Mesendoderm (in vitro differentiated cells): Measurements from ENCODE around the gene ASIC2.
A peak's percentile ranks its signal among the peaks of the same experiment; 100 is the strongest.

Source experiments
- DNase-seq: peaks from one replicate; pipeline ENCODE4 v3.0.0; 2013
- H2AK5ac ChIP-seq: 2 replicates; pipeline ENCODE4 v1.6.1; 2013; ENCODE audit warnings: low read length, inconsistent platforms
- H2BK120ac ChIP-seq: 2 replicates; pipeline ENCODE4 v1.6.1; 2013; ENCODE audit warnings: low read depth, mild to moderate bottlenecking, low read length, moderate library complexity, mixed read lengths
- H2BK15ac ChIP-seq: replicated peaks from 2 replicates; pipeline ENCODE4 v1.6.1; 2013; ENCODE audit warnings: low read depth, mild to moderate bottlenecking, moderate library complexity
- H2BK5ac ChIP-seq: 2 replicates; pipeline ENCODE4 v1.6.1; 2013; ENCODE audit warnings: low read length, inconsistent platforms
- H3K18ac ChIP-seq: 2 replicates; pipeline ENCODE4 v1.6.1; 2013; ENCODE audit warnings: mild to moderate bottlenecking, low read length, mixed read lengths
- H3K23ac ChIP-seq: one replicate; pipeline ENCODE4 v1.6.1; 2013; ENCODE audit warnings: low read length
- H3K27ac ChIP-seq: 2 replicates; pipeline ENCODE4 v1.5.1; 2013; ENCODE audit warnings: low read depth, mild to moderate bottlenecking, inconsistent platforms, low read length, moderate library complexity
- H3K27me3 ChIP-seq: 2 replicates; pipeline ENCODE4 v1.6.1; 2013; ENCODE audit warnings: low read length, control low read depth, mild to moderate bottlenecking, inconsistent platforms; ENCODE audit not compliant: insufficient read depth, poor library complexity
- H3K36me3 ChIP-seq: 2 replicates; pipeline ENCODE4 v1.6.1; 2013; ENCODE audit warnings: low read length, inconsistent platforms; ENCODE audit not compliant: control insufficient read depth, insufficient read depth
- H3K4ac ChIP-seq: one replicate; pipeline ENCODE4 v1.6.1; 2013; ENCODE audit warnings: low read depth, mild to moderate bottlenecking, low read length, moderate library complexity
- H3K4me1 ChIP-seq: 2 replicates; pipeline ENCODE4 v1.6.1; 2013; ENCODE audit warnings: low read depth, low read length, inconsistent platforms; ENCODE audit not compliant: control insufficient read depth
- H3K4me2 ChIP-seq: 2 replicates; pipeline ENCODE4 v1.6.1; 2013; ENCODE audit warnings: low read length
- H3K4me3 ChIP-seq: 2 replicates; pipeline ENCODE4 v1.5.1; 2013; ENCODE audit warnings: mild to moderate bottlenecking, low read length
- H3K56ac ChIP-seq: one replicate; pipeline ENCODE4 v1.6.1; 2013; ENCODE audit warnings: low read length
- H3K79me1 ChIP-seq: 2 replicates; pipeline ENCODE4 v1.6.1; 2013; ENCODE audit warnings: low read length, inconsistent platforms
- H3K79me2 ChIP-seq: 2 replicates; pipeline ENCODE4 v1.6.1; 2013; ENCODE audit warnings: mild to moderate bottlenecking, low read length; ENCODE audit not compliant: control insufficient read depth, insufficient read depth
- H3K9ac ChIP-seq: 2 replicates; pipeline ENCODE4 v1.6.1; 2013; ENCODE audit warnings: low read length, inconsistent platforms
- H4K5ac ChIP-seq: one replicate; pipeline ENCODE4 v1.6.1; 2013; ENCODE audit warnings: low read length
- H4K8ac ChIP-seq: one replicate; pipeline ENCODE4 v1.6.1; 2013; ENCODE audit warnings: low read depth, mild to moderate bottlenecking, control low read depth, low read length, moderate library complexity
- WGBS: extraction: QIAGEN DNeasy Blood & Tissue Kit; methylation state at CpG from one replicate; pipeline ENCODE4 v1.1.7; 2013; ENCODE audit warnings: low lambda C conversion rate, missing lambda C conversion rate; ENCODE audit not compliant: insufficient coverage; ENCODE audit errors: extremely low coverage; 5-methylcytosine and 5-hydroxymethylcytosine counted together

Gene ASIC2

DNA sequence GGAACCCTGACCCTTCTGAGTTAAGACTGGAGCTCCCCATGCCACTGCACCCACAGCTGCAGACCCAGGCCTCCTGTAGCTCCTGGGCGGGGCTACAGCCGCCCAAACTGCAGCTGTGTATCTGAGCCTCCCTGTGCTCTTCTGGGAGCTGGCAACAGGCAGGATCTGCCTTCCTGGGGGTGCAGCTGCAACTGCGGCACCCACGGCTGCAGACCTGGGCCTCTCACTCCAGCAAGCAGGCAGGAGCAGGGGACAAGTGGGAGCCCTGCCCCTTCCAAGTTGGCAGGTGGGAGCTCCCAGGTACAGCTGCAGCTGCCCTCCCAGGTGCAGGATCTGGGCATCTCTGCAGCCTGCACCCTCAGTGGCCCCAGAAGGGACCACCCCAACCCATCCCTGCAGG is 259.9 kb downstream of the ASIC2 start:
- no peak overlapping the region for H2BK15ac ChIP-seq
- no peaks in the 10 kb centered on the region for H3K36me3 ChIP-seq
- no peak overlapping the region for H4K8ac ChIP-seq
- H3K79me2 ChIP-seq = no peaks in the 10 kb centered on the region
- H3K27ac ChIP-seq = no peak overlapping the region
- H3K23ac ChIP-seq = no peak overlapping the region
- no CpG with 5 or more reads among the region's 4 CpGs for WGBS
- no peak overlapping the region for H2AK5ac ChIP-seq
- H3K4me2 ChIP-seq = no peak overlapping the region
- H3K56ac ChIP-seq = no peak overlapping the region
- no peak overlapping the region for H3K9ac ChIP-seq
- H4K5ac ChIP-seq = no peak overlapping the region
- H3K4me1 ChIP-seq = no peaks in the 10 kb centered on the region
- H3K18ac ChIP-seq = no peak overlapping the region
- no peaks in the 10 kb centered on the region for H3K79me1 ChIP-seq
- no peaks in the 10 kb centered on the region for H3K27me3 ChIP-seq
- H2BK5ac ChIP-seq = no peak overlapping the region
- DNase-seq = no peak
- no peak overlapping the region for H3K4ac ChIP-seq
- no peak overlapping the region for H3K4me3 ChIP-seq
- no peak overlapping the region for H2BK120ac ChIP-seq

DNA sequence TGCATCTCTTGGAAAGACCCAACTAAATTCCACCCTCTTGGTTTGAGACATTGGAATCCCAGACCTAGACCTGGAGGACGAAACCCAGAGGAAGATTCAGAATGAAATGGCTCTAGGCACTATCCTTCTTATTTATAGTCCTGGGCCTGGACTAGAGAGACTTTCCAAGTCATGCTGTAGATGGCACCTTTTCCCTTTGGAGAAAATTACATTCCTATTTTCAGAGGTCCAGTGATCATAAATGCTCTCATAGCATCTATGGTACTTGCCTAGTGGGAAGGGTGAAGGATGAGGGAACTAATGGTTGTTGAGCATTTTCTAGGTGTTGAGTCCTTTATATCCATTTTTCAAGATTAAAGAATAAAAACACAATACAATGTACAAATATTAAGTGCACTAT is 264.3 kb downstream of the ASIC2 start:
- H2BK15ac ChIP-seq = no peak overlapping the region
- H3K36me3 ChIP-seq = no peaks in the 10 kb centered on the region
- H3K79me1 ChIP-seq = no peaks in the 10 kb centered on the region
- H3K79me2 ChIP-seq = no peaks in the 10 kb centered on the region
- no peak overlapping the region for H4K5ac ChIP-seq
- H3K4me2 ChIP-seq = no peak overlapping the region
- H3K56ac ChIP-seq = no peak overlapping the region
- WGBS = no CpG with 5 or more reads among the region's 1 CpG
- H3K23ac ChIP-seq = no peak overlapping the region
- no peaks in the 10 kb centered on the region for H3K27me3 ChIP-seq
- H3K4me3 ChIP-seq = no peak overlapping the region
- DNase-seq = no peak
- H3K9ac ChIP-seq = no peak overlapping the region
- H2AK5ac ChIP-seq = no peak overlapping the region
- H3K4ac ChIP-seq = no peak overlapping the region
- H2BK5ac ChIP-seq = no peak overlapping the region
- H3K18ac ChIP-seq = no peak overlapping the region
- no peak overlapping the region for H2BK120ac ChIP-seq
- no peak overlapping the region for H3K27ac ChIP-seq
- no peak overlapping the region for H4K8ac ChIP-seq
- H3K4me1 ChIP-seq = no peaks in the 10 kb centered on the region

DNA sequence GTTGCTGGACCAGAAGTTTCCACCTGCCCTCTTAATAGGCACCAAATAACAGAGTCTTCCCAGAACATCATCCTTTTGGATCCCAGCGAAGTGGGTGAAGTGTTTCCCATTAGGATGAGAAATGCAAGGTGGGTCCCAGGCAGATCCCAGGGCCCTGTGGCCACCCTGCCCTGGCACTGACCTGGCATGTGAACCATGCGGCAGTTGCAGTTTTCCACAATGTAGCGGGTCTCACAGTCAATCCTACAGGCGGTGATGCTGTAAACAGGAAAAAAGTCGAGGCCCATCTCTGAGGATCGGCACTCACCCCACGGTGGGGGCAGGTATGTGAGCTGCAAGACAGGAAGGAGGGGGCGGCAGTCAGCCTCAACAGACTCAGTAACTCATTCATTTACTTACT is 265.0 kb downstream of the ASIC2 start:
- H3K79me1 ChIP-seq = no peaks in the 10 kb centered on the region
- no peak overlapping the region for H4K8ac ChIP-seq
- no peak overlapping the region for H2BK120ac ChIP-seq
- H3K9ac ChIP-seq = no peak overlapping the region
- H3K18ac ChIP-seq = no peak overlapping the region
- no peak overlapping the region for H3K23ac ChIP-seq
- no peak overlapping the region for H3K4ac ChIP-seq
- no peaks in the 10 kb centered on the region for H3K36me3 ChIP-seq
- no peak for DNase-seq
- H2BK5ac ChIP-seq = no peak overlapping the region
- no peak overlapping the region for H3K27ac ChIP-seq
- H4K5ac ChIP-seq = no peak overlapping the region
- no peaks in the 10 kb centered on the region for H3K27me3 ChIP-seq
- H3K4me3 ChIP-seq = no peak overlapping the region
- H2BK15ac ChIP-seq = no peak overlapping the region
- H3K56ac ChIP-seq = no peak overlapping the region
- no peak overlapping the region for H2AK5ac ChIP-seq
- no CpG with 5 or more reads among the region's 8 CpGs for WGBS
- no peak overlapping the region for H3K4me2 ChIP-seq
- no peaks in the 10 kb centered on the region for H3K79me2 ChIP-seq
- no peaks in the 10 kb centered on the region for H3K4me1 ChIP-seq

DNA sequence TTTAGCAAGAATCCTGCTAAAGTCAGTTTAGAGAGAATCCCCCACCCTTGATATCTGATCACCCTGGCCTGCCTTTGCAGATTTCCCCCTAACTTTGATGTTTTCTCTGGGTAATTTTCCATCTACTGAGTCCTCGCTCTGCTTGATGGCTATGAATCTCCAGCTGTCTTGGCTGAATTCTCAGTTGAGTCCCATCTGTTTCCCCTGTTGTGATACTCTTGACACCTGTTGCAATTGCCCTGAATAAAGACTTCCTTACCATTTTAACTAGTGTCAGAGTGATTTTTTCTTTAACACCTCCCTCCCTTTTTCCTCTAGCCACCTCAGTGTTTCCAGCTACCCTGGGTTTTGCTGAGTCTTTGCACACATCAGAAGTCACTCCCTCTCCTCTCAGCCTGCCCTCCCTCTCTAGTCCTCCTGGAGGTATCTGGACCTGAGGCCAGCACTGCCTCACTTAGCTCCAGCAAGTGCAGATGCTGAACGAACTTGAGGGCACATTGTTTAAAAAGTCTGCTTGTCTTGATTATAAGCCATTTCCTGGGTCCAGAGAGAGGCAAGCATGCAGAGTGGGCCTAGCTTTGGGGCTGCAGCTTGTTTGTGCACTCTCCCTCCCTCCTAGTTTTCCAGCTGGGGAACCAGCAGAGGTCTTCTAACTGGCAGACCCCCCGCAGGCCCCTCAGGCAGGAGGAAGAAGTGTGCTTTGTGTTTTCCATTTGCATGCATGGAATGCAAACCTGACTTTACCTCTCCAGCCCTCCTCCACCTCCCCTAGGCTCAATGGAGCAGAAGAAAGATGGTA is 268.2 kb downstream of the ASIC2 start:
- Histone ChIP-seq H3K9ac (no peak overlapping the region), H3K4ac (no peak overlapping the region), H3K4me1 (no peaks in the 10 kb centered on the region), H3K4me3 (no peak overlapping the region), H3K23ac (no peak overlapping the region), H4K8ac (no peak overlapping the region), H3K56ac (no peak overlapping the region), H3K27ac (no peak overlapping the region), H2AK5ac (no peak overlapping the region), H3K27me3 (no peaks in the 10 kb centered on the region), H3K79me2 (no peaks in the 10 kb centered on the region), H3K18ac (no peak overlapping the region), H3K36me3 (no peaks in the 10 kb centered on the region), H3K79me1 (no peaks in the 10 kb centered on the region), H2BK120ac (no peak overlapping the region), H2BK15ac (no peak overlapping the region), H4K5ac (no peak overlapping the region), H3K4me2 (no peak overlapping the region), H2BK5ac (no peak overlapping the region)
- no peak for DNase-seq
- WGBS = no CpG with 5 or more reads among the region's 3 CpGs

DNA sequence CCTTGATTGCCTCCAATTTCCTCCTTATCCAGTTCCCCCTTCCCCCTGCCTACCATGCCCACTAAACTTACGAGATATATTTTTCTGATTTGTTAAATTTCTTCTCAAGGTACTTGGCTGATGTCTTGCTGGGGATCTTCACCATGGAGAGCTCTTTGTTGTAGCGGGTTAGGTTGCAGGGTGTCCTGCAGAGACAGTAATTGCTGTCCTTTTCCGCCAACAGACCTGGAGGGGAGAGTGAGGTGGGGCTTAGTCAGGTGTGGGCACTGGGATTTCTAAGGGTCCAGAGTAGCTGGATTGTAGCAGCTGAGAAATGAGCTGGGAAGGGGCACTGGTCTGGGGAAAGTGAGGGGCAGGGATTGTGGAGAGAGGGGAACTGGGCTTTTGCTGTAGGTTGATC is 269.3 kb downstream of the ASIC2 start:
- no peak overlapping the region for H4K8ac ChIP-seq
- no peak overlapping the region for H3K18ac ChIP-seq
- no peaks in the 10 kb centered on the region for H3K27me3 ChIP-seq
- H4K5ac ChIP-seq = no peak overlapping the region
- WGBS = no CpG with 5 or more reads among the region's 3 CpGs
- H2BK5ac ChIP-seq = no peak overlapping the region
- no peaks in the 10 kb centered on the region for H3K36me3 ChIP-seq
- H3K23ac ChIP-seq = no peak overlapping the region
- H3K79me1 ChIP-seq = no peaks in the 10 kb centered on the region
- no peaks in the 10 kb centered on the region for H3K79me2 ChIP-seq
- no peak overlapping the region for H2BK120ac ChIP-seq
- H3K4me1 ChIP-seq = no peaks in the 10 kb centered on the region
- H3K4me3 ChIP-seq = no peak overlapping the region
- no peak overlapping the region for H3K4ac ChIP-seq
- peak; percentile 37 for DNase-seq
- no peak overlapping the region for H2AK5ac ChIP-seq
- no peak overlapping the region for H3K4me2 ChIP-seq
- H3K56ac ChIP-seq = no peak overlapping the region
- no peak overlapping the region for H3K9ac ChIP-seq
- no peak overlapping the region for H3K27ac ChIP-seq
- no peak overlapping the region for H2BK15ac ChIP-seq
